Measurements from ENCODE around the gene EML6. TPM values are rescaled to one million over a fixed set of nuclear protein-coding genes. Genes with fewer than 3 reads are reported as not detected.

Gene EML6
- total and polyA plus RNA-seq, 2 of the 8 experiments (the other 6 are each of a cell fraction or from before 2014, with no cell fraction given): 1.2 to 1.6 TPM

- Histone ChIP-seq H2BK120ac (replicated peaks; ENCODE audit: low read depth, low read length) (no peak overlapping the region), H3K9me3 (ENCODE audit: insufficient read depth in 2 of 2, low read depth in 1 of 2, low read length in 1 of 2) (no peaks in the 10 kb centered on the region), H3K27me3 (replicated peaks in 1 of 4; ENCODE audit: control insufficient read depth in 3 of 4, extremely low read depth in 1 of 4, insufficient read depth in 3 of 4, low read length in 3 of 4) (no peaks in the 10 kb centered on the region), H2BK12ac (ENCODE audit: low read depth, low read length) (no peak overlapping the region), H2BK20ac (ENCODE audit: low read length) (no peak overlapping the region), H3K23ac (ENCODE audit: insufficient read length) (no peak overlapping the region), H3K36me3 (ENCODE audit: control insufficient read depth in 2 of 4, insufficient read depth in 4 of 4, low read length in 3 of 4) (peaks cover 0 to 31% (median 6%) of the 10 kb centered on the region in 4 experiments; a peak in 4 of 8 replicates), H3K79me2 (ENCODE audit: control insufficient read depth in 1 of 2, insufficient read depth in 2 of 2, low read length in 2 of 2) (peaks cover 0 to 50% of the 10 kb centered on the region in 2 experiments; a peak in 3 of 4 replicates), H3K9ac (replicated peaks in 1 of 4; ENCODE audit: extremely low read depth in 1 of 4, low read depth in 3 of 4, low read length in 3 of 4) (no peak overlapping the region), H2AFZ (ENCODE audit: low read length) (no peak overlapping the region), H2AK5ac (ENCODE audit: low read depth, low read length) (no peak overlapping the region), H4K91ac (replicated peaks; ENCODE audit: insufficient read length, low read length) (no peak overlapping the region), H3K4me2 (ENCODE audit: insufficient read depth in 1 of 2, low read depth in 2 of 2, low read length in 2 of 2) (no peak overlapping the region), H3K56ac (replicated peaks; ENCODE audit: insufficient read length, low read depth, low read length) (no peak overlapping the region), H4K5ac (ENCODE audit: insufficient read length, low read depth, low read length) (no peak overlapping the region), H4K8ac (ENCODE audit: extremely low read depth, insufficient read depth, low read length) (no peak overlapping the region), H3K14ac (ENCODE audit: insufficient read length) (no peak overlapping the region), H3K4me1 (replicated peaks in 1 of 4; ENCODE audit: control insufficient read depth in 3 of 4, insufficient read depth in 4 of 4, low read length in 3 of 4) (no peaks in the 10 kb centered on the region; a peak in 1 of 7 replicates), H3K27ac (ENCODE audit: low read depth, low read length) (no peak overlapping the region), H2BK15ac (ENCODE audit: low read length) (no peak overlapping the region), H3K23me2 (ENCODE audit: low read depth, low read length) (no peaks in the 10 kb centered on the region), H3K4ac (replicated peaks; ENCODE audit: insufficient read length, low read depth, low read length) (no peak overlapping the region), H3K79me1 (ENCODE audit: low read depth, low read length) (no peaks in the 10 kb centered on the region), H3K18ac (ENCODE audit: extremely low read depth, low read length) (no peak overlapping the region), H4K20me1 (replicated peaks in 1 of 2; ENCODE audit: control insufficient read depth in 1 of 2, insufficient read depth in 2 of 2, low read length in 2 of 2) (peaks cover 3% of the 10 kb centered on the region in 2 experiments), H3K4me3 (ENCODE audit: extremely low read depth in 1 of 4, insufficient read depth in 2 of 4, low read depth in 3 of 4, low read length in 4 of 4) (no peak overlapping the region), H2BK5ac (ENCODE audit: low read depth, low read length) (no peak overlapping the region)
- DNase-seq (ENCODE audit: low read depth in 1 of 2, low spot score in 2 of 2) (no peak), FAIRE-seq (no peak)
- POLR2A ChIA-PET (ENCODE audit: partially characterized antibody): interaction anchor here (1.0 kb wide), 1 partner anchor 9 kb away, joined by 5 read pairs; no protein-coding TSS in a partner anchor
- 74% methylated on average over 2 of the region's 2 CpGs; no CpG with 5 or more reads in 1 of the 2 experiments for WGBS, 2 experiments (ENCODE audit: extremely low coverage in 1 of 2, insufficient coverage in 1 of 2, insufficient read length in 1 of 2, insufficient replicate concordance in 2 of 2, low coverage in 1 of 2, low lambda C conversion rate in 2 of 2, missing lambda C conversion rate in 1 of 2)
- CTCF ChIA-PET (ENCODE audit: partially characterized antibody): interaction anchor here (0.6 to 1.2 kb wide), 4 partner anchors 10 to 242 kb away, joined by 3 to 4 read pairs (median 3); no protein-coding TSS in a partner anchor
- TF ChIP-seq RBBP5 (IDR thresholded peaks at IDR 0.05; ENCODE audit: borderline replicate concordance, low read depth, low read length) (no peak), SAP30 (IDR thresholded peaks at IDR 0.05; ENCODE audit: insufficient read depth, insufficient replicate concordance, low read length) (no peak), CEBPB (IDR thresholded peaks at IDR 0.05; ENCODE audit: low read depth, low read length) (no peak), SP1 (IDR thresholded peaks at IDR 0.05; ENCODE audit: low read depth, low read length) (no peak)
Measured at GRCh38 chr2:54975175-54975574, 251.7 kb downstream of the EML6 start.
